ENCODE data around the gene PLCH2. TPM values are rescaled to one million over a fixed set of nuclear protein-coding genes. Genes with fewer than 3 reads are reported as not detected.

PLCH2 gene
- total RNA-seq, 4 donors from 2014 or later = 1.00 to 7.3 (median 4.6) TPM

DNA sequence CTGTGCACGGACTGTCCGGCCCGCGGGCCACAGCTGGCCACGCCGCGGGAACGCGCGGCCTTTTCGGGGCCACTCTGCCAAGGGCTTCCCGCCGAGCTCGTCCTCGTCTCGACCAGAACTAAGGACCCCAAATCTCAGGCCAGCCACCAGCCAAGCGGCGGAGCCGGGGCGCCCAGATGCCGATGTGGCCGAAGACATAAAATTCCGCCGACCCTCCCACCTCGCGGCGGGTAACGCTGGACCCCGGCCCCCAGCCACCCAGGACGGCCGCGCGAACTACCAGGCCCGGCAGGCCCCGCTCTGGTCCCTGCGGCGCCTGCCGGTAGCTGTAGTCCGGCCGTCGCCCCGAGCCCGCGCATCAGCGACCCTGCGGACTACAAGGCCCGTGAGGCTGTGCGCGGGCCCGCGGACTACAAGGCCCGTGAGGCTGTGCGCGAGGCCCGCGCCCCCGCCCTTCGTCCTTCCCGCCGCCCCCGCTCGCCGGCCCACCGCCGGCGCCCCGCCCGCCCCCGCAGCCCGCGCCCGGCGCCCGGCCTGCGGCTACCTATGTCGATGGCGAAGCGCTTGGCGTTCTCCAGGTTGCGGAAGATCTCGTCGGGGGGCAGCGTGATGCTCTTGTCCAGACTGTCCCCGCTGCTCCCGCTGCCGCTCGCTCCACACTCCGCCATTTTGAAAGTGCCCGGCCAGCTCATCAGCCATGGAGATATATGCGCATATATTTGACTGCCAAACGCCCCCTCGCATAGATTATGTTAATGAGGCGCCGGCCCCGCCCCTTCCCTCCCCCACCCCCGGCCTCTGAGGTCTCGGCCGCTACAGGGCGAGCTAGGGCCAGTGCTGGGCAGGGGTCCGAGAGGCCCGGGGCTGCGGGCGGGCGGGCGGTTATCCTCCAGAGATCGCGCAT is 50.1 kb downstream of the PLCH2 start, which contains the start of gene PANK4:
Gene PANK4 (minus strand): TSS at position 677 of the 904 bp plus-strand sequence. CDS start 9 bp downstream, at position 668.
- peaks cover 15% of the 10 kb centered on the region for H3K27me3 ChIP-seq
- intact Hi-C loops (cut with DNase I; ENCODE audit: low total_unique reads) (no loop called here), in situ Hi-C loops (cut with MboI; ENCODE audit: low pct_ligation_motif_present in 1 of 4, low pct_unique_long_range_greater_than_20kb in 1 of 4, low sequenced_read_pairs in 3 of 4) (loop anchor here in 1 of 4 donors (25.0 kb wide), 1 partner anchor 339 kb away; the partner anchor contains the start of gene FAAP20)
- TF ChIP-seq POLR2A (IDR thresholded peaks at IDR 0.05) (peak; percentile 57), POLR2AphosphoS5 (IDR thresholded peaks at IDR 0.05) (peak; percentile 76 to 83 (median 77)), EP300 (IDR thresholded peaks at IDR 0.05; ENCODE audit: low read depth) (no peak)
- TF ChIP-seq, protein P1, sequence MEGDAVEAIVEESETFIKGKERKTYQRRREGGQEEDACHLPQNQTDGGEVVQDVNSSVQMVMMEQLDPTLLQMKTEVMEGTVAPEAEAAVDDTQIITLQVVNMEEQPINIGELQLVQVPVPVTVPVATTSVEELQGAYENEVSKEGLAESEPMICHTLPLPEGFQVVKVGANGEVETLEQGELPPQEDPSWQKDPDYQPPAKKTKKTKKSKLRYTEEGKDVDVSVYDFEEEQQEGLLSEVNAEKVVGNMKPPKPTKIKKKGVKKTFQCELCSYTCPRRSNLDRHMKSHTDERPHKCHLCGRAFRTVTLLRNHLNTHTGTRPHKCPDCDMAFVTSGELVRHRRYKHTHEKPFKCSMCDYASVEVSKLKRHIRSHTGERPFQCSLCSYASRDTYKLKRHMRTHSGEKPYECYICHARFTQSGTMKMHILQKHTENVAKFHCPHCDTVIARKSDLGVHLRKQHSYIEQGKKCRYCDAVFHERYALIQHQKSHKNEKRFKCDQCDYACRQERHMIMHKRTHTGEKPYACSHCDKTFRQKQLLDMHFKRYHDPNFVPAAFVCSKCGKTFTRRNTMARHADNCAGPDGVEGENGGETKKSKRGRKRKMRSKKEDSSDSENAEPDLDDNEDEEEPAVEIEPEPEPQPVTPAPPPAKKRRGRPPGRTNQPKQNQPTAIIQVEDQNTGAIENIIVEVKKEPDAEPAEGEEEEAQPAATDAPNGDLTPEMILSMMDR (IDR thresholded peaks at IDR 0.05) = peak in 2 of 5 experiments; percentile 11 to 41
- H3K27ac ChIP-seq = peak within 1 kb of the TSS; percentile 73 to 86 (median 78)
- peak within 1 kb of the TSS; percentile 64 to 94 (median 90) for H3K4me3 ChIP-seq
- WGBS, 2 donors (ENCODE audit: low coverage in 1 of 2) = 1% methylated on average over 35 of the region's 107 CpGs; no CpG with 5 or more reads in 1 of the 2 donors
- no peaks in the 10 kb centered on the region for H3K9me3 ChIP-seq
- peaks cover 43 to 65% (median 55%) of the 10 kb centered on the region in 4 donors for H3K4me1 ChIP-seq
- DNase-seq = peak; percentile 92
- peaks cover 0 to 4% (median 2%) of the 10 kb centered on the region in 4 donors for H3K36me3 ChIP-seq

DNA sequence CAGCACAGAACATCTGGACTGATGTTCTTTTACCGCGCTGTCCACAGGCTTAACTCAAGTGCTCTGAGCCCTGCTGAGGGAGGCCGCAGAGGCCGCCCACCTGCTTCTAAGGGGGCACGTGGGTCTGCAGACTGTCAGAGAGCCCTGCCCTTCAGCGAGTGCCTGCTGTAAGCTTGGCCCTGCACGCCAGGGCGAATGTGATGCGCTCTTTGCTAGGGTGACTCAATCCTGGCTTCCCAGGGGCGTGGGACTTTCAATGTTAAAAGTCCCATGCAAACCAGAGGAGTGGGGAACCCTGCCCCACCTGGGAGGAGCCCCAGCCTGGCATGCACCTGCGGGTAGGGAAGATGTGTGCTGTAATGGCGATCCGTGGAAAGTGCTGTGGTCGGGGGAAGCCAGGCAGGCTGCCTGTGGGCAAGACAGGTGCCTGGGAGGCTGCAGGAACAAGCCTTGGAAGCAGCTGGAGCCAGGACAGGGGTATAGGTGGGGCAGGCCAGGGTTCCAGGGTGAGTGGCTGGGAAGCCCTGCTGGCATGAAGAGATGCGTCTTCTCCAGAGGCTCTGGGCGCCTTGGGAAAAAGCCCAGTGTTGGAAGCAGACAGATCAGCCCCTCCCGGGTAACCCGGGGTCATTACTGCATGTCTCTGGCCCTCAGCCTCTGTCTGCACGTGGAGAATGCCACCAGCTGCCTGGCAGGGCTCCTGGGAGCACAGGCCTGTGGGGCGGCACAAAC is 50.9 kb downstream of the PLCH2 start:
- Histone ChIP-seq H3K27ac (peak overlapping the region; percentile 73 to 78 (median 77)), H3K4me3 (peak overlapping the region in 3 of 4 donors; percentile 89 to 94 (median 91)), H3K4me1 (peaks cover 44 to 68% (median 58%) of the 10 kb centered on the region in 4 donors), H3K36me3 (no peaks in the 10 kb centered on the region), H3K27me3 (peaks cover 23% of the 10 kb centered on the region), H3K9me3 (no peaks in the 10 kb centered on the region)
- intact Hi-C loops (cut with DNase I; ENCODE audit: low total_unique reads) = no loop called here
- 42% methylated on average over 18 of the region's 20 CpGs; no CpG with 5 or more reads in 1 of the 2 donors for WGBS, 2 donors (ENCODE audit: low coverage in 1 of 2)
- DNase-seq = peak; percentile 49
- TF ChIP-seq EP300 (IDR thresholded peaks at IDR 0.05; ENCODE audit: low read depth) = no peak
- TF ChIP-seq POLR2A (IDR thresholded peaks at IDR 0.05) = no peak
- TF ChIP-seq POLR2AphosphoS5 (IDR thresholded peaks at IDR 0.05) = no peak
- TF ChIP-seq, protein P1 (IDR thresholded peaks at IDR 0.05) = no peak
- in situ Hi-C loops (cut with MboI; ENCODE audit: low pct_ligation_motif_present in 1 of 4, low pct_unique_long_range_greater_than_20kb in 1 of 4, low sequenced_read_pairs in 3 of 4) = loop anchor here in 1 of 4 donors (25.0 kb wide), 1 partner anchor 340 kb away; the partner anchor contains the start of gene FAAP20

DNA sequence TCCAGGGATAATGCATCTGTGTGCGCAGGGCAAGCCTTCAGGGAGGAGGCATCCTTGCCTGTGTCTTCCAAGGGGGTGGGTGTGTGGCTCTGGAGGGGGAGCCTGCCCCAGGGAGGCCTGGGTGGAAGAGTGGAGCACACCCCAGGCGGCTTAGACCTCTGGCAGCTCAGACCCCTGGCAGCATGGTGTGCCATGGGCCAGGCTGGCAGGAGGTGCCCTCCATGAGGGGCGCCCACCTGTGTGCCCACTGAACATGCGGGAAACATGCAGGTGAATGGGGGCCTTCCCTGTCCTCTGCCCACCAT is 51.4 kb downstream of the PLCH2 start:
- Histone ChIP-seq H3K36me3 (no peaks in the 10 kb centered on the region), H3K4me3 (no peak overlapping the region), H3K9me3 (no peaks in the 10 kb centered on the region), H3K4me1 (peaks cover 44 to 68% (median 58%) of the 10 kb centered on the region in 4 donors), H3K27me3 (peaks cover 28% of the 10 kb centered on the region), H3K27ac (peak overlapping the region in 1 of 4 donors; percentile 73)
- DNase-seq = no peak
- intact Hi-C loops (cut with DNase I; ENCODE audit: low total_unique reads) (no loop called here), in situ Hi-C loops (cut with MboI; ENCODE audit: low pct_ligation_motif_present in 1 of 4, low pct_unique_long_range_greater_than_20kb in 1 of 4, low sequenced_read_pairs in 3 of 4) (loop anchor here in 1 of 4 donors (25.0 kb wide), 1 partner anchor 340 kb away; the partner anchor contains the start of gene FAAP20)
- 97% methylated on average over 3 of the region's 4 CpGs; no CpG with 5 or more reads in 1 of the 2 donors for WGBS, 2 donors (ENCODE audit: low coverage in 1 of 2)
- no peak for TF ChIP-seq EP300 (IDR thresholded peaks at IDR 0.05; ENCODE audit: low read depth)
- no peak for TF ChIP-seq POLR2AphosphoS5 (IDR thresholded peaks at IDR 0.05)
- TF ChIP-seq POLR2A (IDR thresholded peaks at IDR 0.05) = no peak
- TF ChIP-seq, protein P1 (IDR thresholded peaks at IDR 0.05) = no peak

All from transverse colon (tissue), 4 donors.